Measurements from ENCODE around the gene MYH1. TPM values are rescaled to one million over a fixed set of nuclear protein-coding genes. Genes with fewer than 3 reads are reported as not detected.
"Not testable (repeated sequence)": the region's sequence is repeated elsewhere in the genome, so short reads cannot be mapped to it uniquely, and the experiment has no call there.

MYH1 gene
- not detected in 2 replicates for total RNA-seq (2014; rRNA removed; shearing (Covaris generic))
- not detected in 2 replicates for polyA plus RNA-seq (2014; cell fraction: nucleus; rRNA removed)

GRCh38 chr17:10518271-10519037, at the start of gene MYH1:
MYH1 (minus strand) TSS chr17:10518542; CDS start chr17:10516642, 1,900 bp downstream.
- no peak for DNase-seq (ENCODE audit: extremely low read depth, low read depth)

DNA sequence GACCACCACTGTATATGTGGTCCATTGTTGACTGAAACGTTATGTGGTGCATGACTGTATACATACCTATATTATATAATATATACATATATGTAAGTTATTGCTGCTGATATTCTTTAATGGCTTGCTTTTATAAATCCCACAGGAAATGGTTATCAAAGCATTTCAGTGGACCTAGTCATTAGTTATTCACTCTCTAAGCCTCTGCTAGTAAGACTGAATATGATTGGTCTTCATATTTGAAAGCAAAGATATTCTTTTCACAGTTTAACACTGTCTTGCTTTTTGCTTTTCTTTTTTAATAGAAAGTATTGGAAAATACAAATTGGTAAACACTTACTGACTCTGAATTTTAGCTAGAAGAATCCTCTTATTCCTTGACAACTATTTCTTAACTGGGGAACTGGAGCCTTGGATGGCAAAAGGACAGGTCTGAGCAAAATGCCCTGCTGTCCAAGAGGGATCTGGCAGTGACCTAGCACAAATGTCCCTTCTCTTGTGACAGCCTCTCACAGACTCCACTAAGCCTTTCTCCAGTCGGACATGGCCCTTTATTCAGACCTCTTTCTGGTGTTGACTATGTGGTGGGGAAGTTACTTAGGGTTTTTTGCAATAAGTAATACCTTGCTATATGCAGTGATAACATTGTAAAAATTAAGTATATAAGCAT, 45.8 kb upstream of the MYH1 start:
- no peak for DNase-seq (ENCODE audit: extremely low read depth, low read depth)

DNA sequence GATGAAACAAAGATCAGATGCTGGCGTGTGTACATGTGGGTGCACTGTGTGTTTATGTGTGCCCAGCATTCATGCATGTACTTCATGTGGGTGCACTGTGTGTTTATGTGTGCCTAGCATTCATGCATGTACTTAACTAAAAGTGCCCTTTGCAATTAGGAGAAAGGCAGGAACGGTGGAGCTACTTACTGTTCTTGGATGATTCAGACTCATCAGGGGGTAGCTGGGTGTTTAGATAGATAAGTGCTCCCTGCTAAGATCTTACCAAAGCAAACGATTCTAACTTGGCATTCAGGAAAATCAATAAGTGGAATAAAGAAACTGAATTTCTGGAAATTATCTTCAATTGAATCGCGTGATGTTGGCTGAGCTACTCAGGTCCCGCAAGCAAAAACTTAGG, 39.7 kb upstream of the MYH1 start:
- no peak for DNase-seq (ENCODE audit: extremely low read depth, low read depth)

- no peak for DNase-seq (ENCODE audit: extremely low read depth, low read depth)
Observed at GRCh38 chr17:10557422-10557821, 39.1 kb upstream of the MYH1 start.

- no peak for DNase-seq (ENCODE audit: extremely low read depth, low read depth)
Observed at GRCh38 chr17:10556301-10557005, 38.1 kb upstream of the MYH1 start.

DNA sequence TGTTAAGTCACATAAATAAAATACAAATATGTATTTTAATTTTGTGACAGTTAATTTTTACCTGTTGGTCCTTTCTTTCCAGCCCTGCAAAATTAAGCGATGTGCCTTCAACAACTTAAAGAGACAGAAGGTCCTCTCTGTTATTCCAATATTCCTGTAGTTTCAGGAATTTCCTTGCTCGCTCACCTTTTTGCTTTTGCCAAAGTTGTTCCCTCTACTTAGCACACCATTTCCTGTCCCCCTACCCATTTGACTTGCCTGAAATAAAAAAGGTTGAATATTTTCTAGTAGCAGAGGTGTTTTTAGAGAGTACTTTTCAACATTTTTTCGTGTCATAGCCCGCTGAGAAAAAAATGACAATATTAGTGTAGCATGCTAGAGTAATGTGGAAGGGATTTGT, 31.7 kb upstream of the MYH1 start:
- no peak for DNase-seq (ENCODE audit: extremely low read depth, low read depth)

- DNase-seq (ENCODE audit: extremely low read depth, low read depth), result no peak
Observed at GRCh38 chr17:10549096-10549842, 30.9 kb upstream of the MYH1 start, which contains the start of gene MYH2. MYH2 (minus strand) TSS chr17:10549658; CDS start chr17:10547920, 1,738 bp downstream.

DNA sequence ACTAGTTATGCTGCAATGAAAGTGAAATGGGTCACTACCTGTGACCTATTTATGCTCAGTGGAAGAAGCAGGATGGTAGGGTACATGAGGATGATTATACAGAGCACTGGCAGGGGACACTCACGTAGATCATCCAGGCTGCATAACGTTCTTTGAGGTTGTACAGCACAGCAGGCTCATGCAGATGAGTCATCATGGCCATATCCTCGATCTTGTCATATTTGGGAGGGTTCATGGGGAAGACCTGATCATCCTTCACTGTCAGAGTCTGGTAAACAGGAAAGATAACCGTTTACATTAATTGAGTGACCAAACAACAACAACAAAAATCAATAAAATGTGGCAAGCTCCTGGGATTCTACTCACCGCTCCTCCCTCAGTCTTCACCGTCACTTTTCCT, 29.0 kb upstream of the MYH1 start:
- DNase-seq (ENCODE audit: extremely low read depth, low read depth), result no peak

GRCh38 chr17:10543486-10543885, 25.1 kb upstream of the MYH1 start:
- not testable (repeated sequence) for DNase-seq (ENCODE audit: extremely low read depth, low read depth)

DNA sequence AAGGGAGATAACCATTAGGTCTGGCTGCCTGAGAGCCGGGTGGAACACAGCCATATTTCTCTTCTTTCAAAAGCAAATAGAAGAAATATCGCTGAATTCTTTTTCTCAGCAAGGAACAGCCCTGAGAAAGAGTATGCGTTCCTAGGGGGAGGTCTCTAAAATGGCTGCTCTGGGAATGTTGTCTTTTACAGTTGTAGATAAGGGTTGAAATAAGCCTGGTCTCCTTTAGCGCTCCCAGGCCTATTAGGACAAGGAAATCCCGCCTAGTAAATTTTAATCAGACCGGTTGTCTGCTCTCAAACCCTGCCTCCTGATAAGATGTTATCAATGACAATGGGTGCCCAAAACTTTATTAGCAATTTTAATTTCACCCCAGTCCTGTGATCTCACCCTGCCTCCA, 22.8 kb upstream of the MYH1 start:
- DNase-seq (ENCODE audit: extremely low read depth, low read depth), result not testable (repeated sequence)

DNA sequence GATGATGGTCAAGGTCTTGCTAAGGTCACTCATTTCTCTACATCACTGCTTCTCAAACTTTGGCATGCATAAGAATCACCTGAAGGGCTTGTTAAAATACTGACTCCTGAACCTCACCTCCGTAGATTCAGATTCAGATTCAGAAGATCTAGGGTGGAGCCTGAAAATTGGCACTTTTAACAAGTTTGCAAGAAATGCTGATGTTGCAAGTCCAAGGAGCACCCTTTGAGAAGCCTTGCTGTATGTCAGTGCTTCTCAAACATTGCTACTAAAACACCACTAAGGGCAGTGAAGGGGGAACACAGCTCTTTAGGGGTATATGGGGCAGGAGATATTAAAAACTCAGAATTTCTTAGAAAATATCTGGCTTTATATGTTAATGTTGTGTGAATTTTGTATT, 13.7 kb upstream of the MYH1 start:
- DNase-seq (ENCODE audit: extremely low read depth, low read depth), result no peak

GRCh38 chr17:10527419-10527818, 9.1 kb upstream of the MYH1 start:
- no peak for DNase-seq (ENCODE audit: extremely low read depth, low read depth)

DNA sequence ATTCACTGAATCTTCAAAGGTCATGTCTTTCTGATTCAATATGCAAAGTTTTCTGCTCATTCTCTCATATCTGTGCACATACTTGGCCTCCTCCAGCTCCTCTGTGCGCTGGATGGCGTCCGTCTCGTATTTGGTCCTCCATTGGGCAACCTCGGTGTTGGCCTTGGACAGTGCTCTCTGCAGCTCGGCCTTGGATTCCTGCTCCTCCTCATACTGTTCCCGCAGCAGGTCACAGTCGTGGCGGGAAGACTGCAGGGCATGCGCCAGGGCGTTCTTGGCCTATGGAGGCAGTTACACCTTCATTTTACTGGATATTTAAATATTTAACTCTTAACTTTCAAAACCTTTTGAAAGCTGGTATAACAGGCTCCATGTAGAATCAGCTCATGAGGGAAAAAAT, 8.2 kb upstream of the MYH1 start:
- no peak for DNase-seq (ENCODE audit: extremely low read depth, low read depth)

GRCh38 chr17:10523064-10523463, 4.7 kb upstream of the MYH1 start:
- no peak for DNase-seq (ENCODE audit: extremely low read depth, low read depth)

GRCh38 chr17:10521949-10522348, 3.6 kb upstream of the MYH1 start:
- no peak for DNase-seq (ENCODE audit: extremely low read depth, low read depth)

- DNase-seq (ENCODE audit: extremely low read depth, low read depth), result no peak
Observed at GRCh38 chr17:10516638-10517037, 1.7 kb downstream of the MYH1 start.

- no peak for DNase-seq (ENCODE audit: extremely low read depth, low read depth)
Observed at GRCh38 chr17:10516065-10516464, 2.3 kb downstream of the MYH1 start.

- DNase-seq (ENCODE audit: extremely low read depth, low read depth), result no peak
Observed at GRCh38 chr17:10513299-10514067, 4.9 kb downstream of the MYH1 start.

DNA sequence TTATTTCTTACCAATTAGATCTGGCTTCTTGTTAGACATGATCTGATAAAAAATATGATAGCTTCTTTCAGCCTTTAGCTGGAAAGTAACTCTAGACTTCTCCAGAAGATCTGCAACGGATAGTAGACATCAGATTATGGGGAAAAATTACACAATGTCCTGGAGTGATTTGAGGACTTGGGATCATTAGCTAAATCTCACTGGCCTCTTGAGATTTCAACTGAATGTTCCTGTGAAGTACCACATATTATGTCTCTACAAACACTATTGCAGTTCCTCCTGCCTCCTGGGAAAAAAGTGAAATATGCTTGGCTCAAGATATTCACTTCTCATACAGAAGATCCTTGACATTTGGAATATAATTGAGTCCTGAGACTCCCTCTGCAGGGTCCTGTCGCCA, 5.5 kb downstream of the MYH1 start:
- DNase-seq (ENCODE audit: extremely low read depth, low read depth), result no peak

DNA sequence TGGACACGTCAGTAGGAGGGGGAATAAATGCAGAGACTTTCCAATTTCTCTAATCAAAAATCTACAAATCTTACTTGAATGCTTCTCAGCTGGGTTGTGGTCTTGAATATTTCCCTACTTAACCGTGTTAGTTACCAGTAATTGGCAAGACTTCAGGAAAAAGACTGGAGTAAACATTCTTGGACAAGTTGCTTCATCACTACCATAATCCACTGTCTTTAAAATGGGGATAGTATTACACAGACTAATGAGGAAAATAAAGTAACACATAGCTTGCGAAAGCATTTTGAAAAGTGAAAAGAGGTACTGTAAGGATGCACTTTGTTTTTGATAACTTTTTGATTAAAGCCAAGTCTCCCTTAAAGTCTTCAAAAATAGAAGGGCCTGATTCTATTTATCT, 18.4 kb downstream of the MYH1 start:
- DNase-seq (ENCODE audit: extremely low read depth, low read depth), result no peak
